Stimulated activated CD8-positive, alpha-beta memory T cell treated with anti-CD3 and anti-CD28 coated beads, Interleukin-4, amount 100 ng/mL, for 48 hours (primary cell): Measurements from ENCODE around the gene FBXO42.

Experiments used
- DNase-seq: peaks from one replicate; pipeline ENCODE4 v3.0.0-alpha.2; 2020

FBXO42 gene

GRCh38 chr1:16321176-16321867 is 31.0 kb downstream of the FBXO42 start:
- DNase-seq: no peak

GRCh38 chr1:16318555-16318954 is 33.7 kb downstream of the FBXO42 start:
- DNase-seq: no peak

- DNase-seq: no peak
These were observed 36.8 kb downstream of the FBXO42 start for GRCh38 chr1:16315437-16315836.

GRCh38 chr1:16307222-16307621 is 45.1 kb downstream of the FBXO42 start:
- no peak for DNase-seq

GRCh38 chr1:16302709-16303627 is 49.3 kb downstream of the FBXO42 start:
- DNase-seq: no peak

- DNase-seq: no peak
These were observed 51.8 kb downstream of the FBXO42 start for GRCh38 chr1:16300436-16300835.

- DNase-seq: no peak
These were observed 53.6 kb downstream of the FBXO42 start for GRCh38 chr1:16298653-16299052.

GRCh38 chr1:16296643-16297042 is 55.6 kb downstream of the FBXO42 start:
- no peak for DNase-seq

- DNase-seq: no peak
These were observed 57.8 kb downstream of the FBXO42 start for GRCh38 chr1:16294219-16295212.

- no peak for DNase-seq
These were observed 58.7 kb downstream of the FBXO42 start for GRCh38 chr1:16293538-16293937.

- no peak for DNase-seq
These were observed 59.5 kb downstream of the FBXO42 start for GRCh38 chr1:16292739-16293138.

GRCh38 chr1:16289959-16290358 is 62.3 kb downstream of the FBXO42 start:
- no peak for DNase-seq

- no peak for DNase-seq
These were observed 66.2 kb downstream of the FBXO42 start for GRCh38 chr1:16286122-16286521.

- no peak for DNase-seq
These were observed 70.5 kb downstream of the FBXO42 start for GRCh38 chr1:16281765-16282164.

GRCh38 chr1:16279186-16279585 is 73.1 kb downstream of the FBXO42 start:
- DNase-seq: no peak

GRCh38 chr1:16276302-16277030 is 75.8 kb downstream of the FBXO42 start:
- no peak for DNase-seq

GRCh38 chr1:16275591-16275990 is 76.7 kb downstream of the FBXO42 start:
- no peak for DNase-seq

GRCh38 chr1:16267690-16268180 is 84.5 kb downstream of the FBXO42 start:
- no peak for DNase-seq

- no peak for DNase-seq
These were observed 85.7 kb downstream of the FBXO42 start for GRCh38 chr1:16266411-16267118.

GRCh38 chr1:16262067-16262466 is 90.2 kb downstream of the FBXO42 start:
- no peak for DNase-seq

- no peak for DNase-seq
These were observed 91.5 kb downstream of the FBXO42 start for GRCh38 chr1:16260814-16261213.
